B cell (primary cell): ENCODE data around the gene NAIF1. TPM values are rescaled to one million over a fixed set of nuclear protein-coding genes. Genes with fewer than 3 reads are reported as not detected.

ENCODE experiments used
- ATAC-seq: fragments of 200-7000 bp; cut with Tn5 transposase; one replicate; pipeline ENCODE4 v1.10.0; 2021; ENCODE audit warnings: low read depth, mild to moderate bottlenecking, moderate number of reproducible peaks, moderate library complexity
- CTCF ChIA-PET: fragments of 350-600 bp; sonication (Branson Sonifier 250); formaldehyde crosslinking; loops from one replicate; lab custom pipeline; 2021; ENCODE audit warnings: antibody characterized with exemption, inconsistent platforms; lab: Charles Lee
- POLR2A ChIA-PET: fragments of 350-600 bp; sonication (Branson Sonifier 250); formaldehyde crosslinking; loops from one replicate; lab custom pipeline; 2021; ENCODE audit warnings: antibody characterized with exemption; lab: Charles Lee
- DNase-seq: peaks from one replicate; pipeline ENCODE4 v3.0.0; 2013
- H2AFZ ChIP-seq: 2 replicates; pipeline ENCODE4 v1.6.1; 2012; ENCODE audit warnings: mild to moderate bottlenecking, low read depth, low read length; ENCODE audit not compliant: insufficient read depth, poor library complexity, severe bottlenecking
- H3K27ac ChIP-seq, 2 donors: 1 replicate in 1 of 2; 2 replicates in 1 of 2; pipeline ENCODE4 v1.5.1; 2012 to 2013; ENCODE audit warnings: low read length in 2 of 2, mild to moderate bottlenecking in 2 of 2, moderate library complexity in 1 of 2
- H3K27me3 ChIP-seq, 4 experiments: fragments of 200-600 bp in 1 of 4; sonication (generic) in 1 of 4; replicated peaks in 1 of 4; 1 replicate in 2 of 4; 2 replicates in 2 of 4; pipeline versions ENCODE4 v1.6.1 to v1.7.0; 2013 to 2016; ENCODE audit warnings: low read length in 3 of 4, mild to moderate bottlenecking in 2 of 4, mixed read lengths in 1 of 4, moderate library complexity in 1 of 4; ENCODE audit not compliant: insufficient read depth in 4 of 4, control insufficient read depth in 3 of 4; ENCODE audit errors: control extremely low read depth in 1 of 4
- H3K36me3 ChIP-seq, 2 experiments: replicated peaks in 1 of 2; 1 replicate in 1 of 2; 2 replicates in 1 of 2; pipeline versions ENCODE4 v1.6.1 to v1.7.1; 2013; ENCODE audit warnings: low read length in 1 of 2; ENCODE audit not compliant: insufficient read depth in 2 of 2, control insufficient read depth in 1 of 2; ENCODE audit errors: control extremely low read depth in 1 of 2, extremely low read depth in 1 of 2
- H3K4me1 ChIP-seq, 2 donors: fragments of 200-600 bp in 1 of 2; sonication (generic) in 1 of 2; 1 replicate in 1 of 2; 2 replicates in 1 of 2; pipeline versions ENCODE4 v1.5.1 to v1.6.1; 2013 to 2017; ENCODE audit warnings: low read length in 2 of 2; ENCODE audit not compliant: control insufficient read depth in 2 of 2, insufficient read depth in 2 of 2
- H3K4me2 ChIP-seq: replicated peaks from 2 replicates; pipeline ENCODE3; 2012; ENCODE audit warnings: mild to moderate bottlenecking, low read depth, low read length; ENCODE audit not compliant: poor library complexity, severe bottlenecking
- H3K4me3 ChIP-seq, 5 experiments: fragments of 200-600 bp in 1 of 5; sonication (generic) in 1 of 5; 1 replicate in 3 of 5; 2 replicates in 2 of 5; pipeline versions ENCODE4 v1.5.1 to v1.7.0; 2011 to 2016; ENCODE audit warnings: low read length in 4 of 5, mild to moderate bottlenecking in 4 of 5, low read depth in 2 of 5, control low read depth in 1 of 5, moderate library complexity in 1 of 5; ENCODE audit not compliant: insufficient read depth in 1 of 5; ENCODE audit errors: control extremely low read depth in 1 of 5, extremely low read depth in 1 of 5
- H3K79me2 ChIP-seq: fragments of 200-600 bp; sonication (generic); one replicate; pipeline ENCODE4 v1.6.0; 2016; ENCODE audit warnings: low read length; ENCODE audit not compliant: control insufficient read depth, insufficient read depth
- H3K9ac ChIP-seq: fragments of 200-600 bp; sonication (generic); 2 replicates; pipeline ENCODE4 v1.6.1; 2017; ENCODE audit warnings: mild to moderate bottlenecking, low read length, moderate library complexity
- H3K9me3 ChIP-seq, 3 donors: one replicate each; pipeline versions ENCODE4 v1.6.1 to v1.7.1; 2013; ENCODE audit warnings: low read length in 2 of 3; ENCODE audit not compliant: control insufficient read depth in 2 of 3, insufficient read depth in 1 of 3; ENCODE audit errors: control extremely low read depth in 1 of 3
- H4K20me1 ChIP-seq: 2 replicates; pipeline ENCODE4 v1.6.0; 2012; ENCODE audit warnings: mild to moderate bottlenecking, low read length; ENCODE audit not compliant: insufficient read depth, control insufficient read depth, poor library complexity, severe bottlenecking
- H3K27ac Mint-ChIP-seq: one replicate; pipeline ENCODE4 v1.8.0; 2021; ENCODE audit warnings: mixed read lengths
- H3K27me3 Mint-ChIP-seq: one replicate; pipeline ENCODE4 v1.8.0; 2021; ENCODE audit warnings: mixed read lengths
- H3K4me1 Mint-ChIP-seq: one replicate; pipeline ENCODE4 v1.8.0; 2021; ENCODE audit warnings: mixed read lengths
- H3K4me3 Mint-ChIP-seq: one replicate; pipeline ENCODE4 v1.8.0; 2021; ENCODE audit warnings: mixed read lengths
- H3K9me3 Mint-ChIP-seq: one replicate; pipeline ENCODE4 v1.8.0; 2022; ENCODE audit warnings: mixed read lengths; ENCODE audit not compliant: insufficient read depth
- CTCF ChIP-seq: fragments of 200-600 bp; IDR thresholded peaks from one replicate; pipeline ENCODE4 v1.8.0; 2022; ENCODE audit warnings: antibody characterized with exemption, mild to moderate bottlenecking
- EZH2 ChIP-seq: IDR thresholded peaks from 2 replicates; pipeline ENCODE4 v1.6.1; 2012; ENCODE audit warnings: borderline replicate concordance, low read depth, mild to moderate bottlenecking, moderate library complexity, low read length; ENCODE audit not compliant: insufficient read depth, poor library complexity, severe bottlenecking
- WGBS: methylation state at CpG from one replicate; pipeline ENCODE4 v1.1.5; 2013; ENCODE audit warnings: missing lambda C conversion rate; ENCODE audit not compliant: insufficient coverage; 5-methylcytosine and 5-hydroxymethylcytosine counted together
- intact Hi-C: fragments of 100-400 bp; cut with micrococcal nuclease; formaldehyde crosslinking; loops from one replicate; pipeline ENCODE4 v1.10.0; 2022
- polyA plus RNA-seq: library from polyadenylated mRNA; depleted of rRNA; stranded (reverse); fragments of >200 nt; gene quantifications from 2 replicates; pipeline ENCODE4 v1.2.3, GENCODE V29; 2012
- total RNA-seq, 2 donors: library from RNA; stranded (reverse); fragments of 120-200 nt in 1 of 2; gene quantifications; 1 replicate in 1 of 2; 2 replicates in 1 of 2; pipeline versions ENCODE4 v1.2.3 to v1.2.4, GENCODE V29; 2013 to 2022

NAIF1 gene
- total and polyA plus RNA-seq, 2 donors (not counting 1 experiment from before 2014, with no cell fraction given), result 11.4 to 16.6 TPM

DNA sequence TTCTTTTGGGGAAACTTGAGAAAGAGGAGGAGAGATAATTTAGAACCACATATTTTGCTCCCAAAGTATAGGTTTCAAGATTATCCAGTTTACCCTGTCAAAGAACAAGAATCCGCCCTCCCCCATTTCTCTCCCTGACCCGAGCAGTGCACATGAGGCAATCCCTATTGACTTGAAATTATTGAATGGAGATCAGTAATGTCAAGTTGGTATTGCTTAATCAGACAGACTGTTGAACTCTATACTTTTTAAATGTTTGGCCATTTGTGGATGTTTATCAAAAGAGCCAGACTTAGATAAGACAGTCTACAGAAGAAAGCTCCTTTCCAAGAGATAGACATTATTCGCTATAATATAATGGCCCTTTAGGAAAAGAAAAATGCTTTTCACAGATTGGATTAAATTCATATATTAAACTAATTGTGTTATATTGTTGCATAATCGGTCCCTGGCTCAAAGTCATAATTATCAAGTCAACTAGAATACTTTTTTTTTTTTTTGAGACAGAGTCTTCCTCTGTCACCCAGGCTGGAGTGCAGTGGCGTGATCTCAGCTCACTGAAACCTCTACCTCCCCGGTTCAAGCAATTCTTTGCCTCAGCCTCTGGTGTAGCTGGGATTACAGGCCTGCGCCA lies 6.2 kb upstream of the NAIF1 start:
- Histone ChIP-seq H3K27me3 (no peaks in the 10 kb centered on the region), H2AFZ (no peak overlapping the region), H3K4me1 (peaks cover 52 to 57% of the 10 kb centered on the region in 2 donors), H3K36me3 (no peaks in the 10 kb centered on the region), H3K4me2 (peak overlapping the region; percentile 71), H4K20me1 (peaks cover 4% of the 10 kb centered on the region), H3K4me3 (peak overlapping the region in 1 of 5 experiments; percentile 66), H3K9me3 (no peaks in the 10 kb centered on the region), H3K27ac (peak overlapping the region; percentile 95 to 96), H3K79me2 (peaks cover 83% of the 10 kb centered on the region), H3K9ac (peak overlapping the region; percentile 52)
- intact Hi-C loops, result no loop called here
- no peaks in the 10 kb centered on the region for H3K27me3 Mint-ChIP-seq
- POLR2A ChIA-PET, result interaction anchor here (0.5 to 1.0 kb wide), 4 partner anchors 10 to 147 kb away, joined by 3 to 5 read pairs (median 4); partner anchors contain the start of gene PTGES2
- no peak for DNase-seq
- 92% methylated on average over 2 of the region's 7 CpGs for WGBS
- H3K27ac Mint-ChIP-seq, result peak overlapping the region; percentile 94
- no peak for ATAC-seq
- CTCF ChIA-PET, result interaction anchor here (1.2 to 2.1 kb wide), 7 partner anchors 9 to 129 kb away, joined by 4 to 11 read pairs (median 8); no protein-coding TSS in a partner anchor
- peak overlapping the region; percentile 80 for H3K4me3 Mint-ChIP-seq
- peaks cover 55% of the 10 kb centered on the region for H3K4me1 Mint-ChIP-seq
- H3K9me3 Mint-ChIP-seq, result no peaks in the 10 kb centered on the region
- TF ChIP-seq CTCF (no peak), EZH2 (no peak)
